ENCODE results near the gene IL25. TPM values are rescaled to one million over a fixed set of nuclear protein-coding genes. Genes with fewer than 3 reads are reported as not detected.

Gene IL25
- total and polyA plus RNA-seq, 2 of the 13 experiments (the other 11 are each of a cell fraction or from before 2014, with no cell fraction given) = not detected

GRCh38 chr14:23327947-23328744 is 44.5 kb upstream of the IL25 start (continued):
- TF ChIP-seq ZNF484 (CRISPR knock-in tag; IDR thresholded peaks at IDR 0.05; ENCODE audit: borderline replicate concordance, low read depth) = no peak
- TF ChIP-seq ZNF766 (CRISPR knock-in tag; IDR thresholded peaks at IDR 0.05; ENCODE audit: borderline replicate concordance) = no peak
- no peak for TF ChIP-seq ZNF17 (CRISPR knock-in tag; IDR thresholded peaks at IDR 0.05)
- peak; percentile 83; the same call in 1 of the 2 replicates for TF ChIP-seq MIXL1 (CRISPR knock-in tag; IDR thresholded peaks at IDR 0.05)
- no peak for TF ChIP-seq ZNF629 (CRISPR knock-in tag; conservative IDR thresholded peaks at IDR 0.05)
- no peak for TF ChIP-seq TERF1 (CRISPR knock-in tag; IDR thresholded peaks at IDR 0.05)
- TF ChIP-seq ZZZ3 (CRISPR knock-in tag; IDR thresholded peaks at IDR 0.05; ENCODE audit: borderline replicate concordance) = no peak
- TF ChIP-seq ZNF605 (CRISPR knock-in tag; IDR thresholded peaks at IDR 0.05) = no peak
- TF ChIP-seq USF2 (IDR thresholded peaks at IDR 0.05; ENCODE audit: low read depth, low read length) = no peak
- no peak for TF ChIP-seq USF2 (CRISPR knock-in tag; IDR thresholded peaks at IDR 0.05; ENCODE audit: borderline replicate concordance)
- TF ChIP-seq SKI (IDR thresholded peaks at IDR 0.05; ENCODE audit: partially characterized antibody) = no peak
- peak; percentile 54; the same call in 1 of the 2 replicates for TF ChIP-seq ZNF607 (CRISPR knock-in tag; IDR thresholded peaks at IDR 0.05; ENCODE audit: borderline replicate concordance)
- no peak for TF ChIP-seq CHCHD3 (CRISPR knock-in tag; IDR thresholded peaks at IDR 0.05)
- TF ChIP-seq ZNF34 (CRISPR knock-in tag; IDR thresholded peaks at IDR 0.05; ENCODE audit: borderline replicate concordance) = no peak
- no peak for TF ChIP-seq ZNF510 (CRISPR knock-in tag; IDR thresholded peaks at IDR 0.05; ENCODE audit: low read depth)
- no peak for TF ChIP-seq ZBTB2 (CRISPR knock-in tag; IDR thresholded peaks at IDR 0.05; ENCODE audit: low read depth)
- TF ChIP-seq ZNF781 (CRISPR knock-in tag; IDR thresholded peaks at IDR 0.05; ENCODE audit: borderline replicate concordance, not compliant biosample characterization) = no peak
- 0 out of 2 replicates have a peak, but pooled peaks have one; percentile 12 for TF ChIP-seq HMG20A (CRISPR knock-in tag; IDR thresholded peaks at IDR 0.05; ENCODE audit: borderline replicate concordance)
- no peak for TF ChIP-seq NCOA5 (CRISPR knock-in tag; IDR thresholded peaks at IDR 0.05)
- TF ChIP-seq HMGA1 (CRISPR knock-in tag; conservative IDR thresholded peaks at IDR 0.05) = no peak; the same call in 1 of the 2 replicates
- TF ChIP-seq PRMT3 (CRISPR knock-in tag; IDR thresholded peaks at IDR 0.05; ENCODE audit: borderline replicate concordance, low read depth) = no peak
- no peak for TF ChIP-seq RNF219 (CRISPR knock-in tag; IDR thresholded peaks at IDR 0.05)

Measured in HepG2 (cell line).